ENCODE measurements around the gene ACVR1.

ACVR1 gene

GRCh38 chr2:157804355-157804754 lies 71.8 kb downstream of the ACVR1 start:
- no peaks in the 10 kb centered on the region for H3K79me1 ChIP-seq (ENCODE audit: low read depth, low read length)
- no peak overlapping the region for H2BK12ac ChIP-seq (ENCODE audit: low read length)
- no peak overlapping the region for H2BK5ac ChIP-seq (ENCODE audit: low read length)
- no peak overlapping the region for H3K23ac ChIP-seq (ENCODE audit: low read depth, low read length, poor library complexity)
- DNase-seq (ENCODE audit: low spot score) = no peak
- no peak overlapping the region for H2BK15ac ChIP-seq (ENCODE audit: low read length)
- no peaks in the 10 kb centered on the region for H3K27me3 ChIP-seq (ENCODE audit: control insufficient read depth in 3 of 3, insufficient read depth in 3 of 3, low read depth in 1 of 3, low read length in 3 of 3)
- H3K27ac ChIP-seq (replicated peaks; ENCODE audit: low read length) = no peak overlapping the region
- H3K36me3 ChIP-seq (replicated peaks in 1 of 2; ENCODE audit: control insufficient read depth in 2 of 2, insufficient read depth in 2 of 2, low read length in 2 of 2) = no peaks in the 10 kb centered on the region
- H2AFZ ChIP-seq (ENCODE audit: low read length) = no peak overlapping the region
- H3K4me3 ChIP-seq (ENCODE audit: low read length in 2 of 2) = no peak overlapping the region
- no peak overlapping the region for H3K14ac ChIP-seq (ENCODE audit: low read length)
- no peak overlapping the region for H3K4me2 ChIP-seq (ENCODE audit: insufficient read depth, low read length, poor library complexity, severe bottlenecking)
- H3K18ac ChIP-seq (ENCODE audit: low read length) = no peak overlapping the region
- H3K9ac ChIP-seq (ENCODE audit: low read depth, low read length, poor library complexity) = no peak overlapping the region
- no CpG with 5 or more reads among the region's 5 CpGs for WGBS, 2 donors (ENCODE audit: extremely low coverage in 2 of 2, insufficient read length in 2 of 2, insufficient replicate concordance in 1 of 2)
- no peak overlapping the region for H4K8ac ChIP-seq (ENCODE audit: low read depth, low read length)
- H3K4ac ChIP-seq (ENCODE audit: low read length) = no peak overlapping the region
- H3K9me3 ChIP-seq (replicated peaks in 1 of 2; ENCODE audit: control insufficient read depth in 2 of 2, insufficient read depth in 1 of 2, low read depth in 1 of 2, low read length in 2 of 2) = no peaks in the 10 kb centered on the region
- H2BK120ac ChIP-seq (ENCODE audit: low read depth, low read length) = no peak overlapping the region
- no peak overlapping the region for H4K91ac ChIP-seq (ENCODE audit: low read depth, low read length, poor library complexity)
- no peaks in the 10 kb centered on the region for H3K4me1 ChIP-seq (ENCODE audit: control insufficient read depth in 2 of 2, insufficient read depth in 1 of 2, low read depth in 1 of 2, low read length in 2 of 2)
- no peak overlapping the region for H2AK5ac ChIP-seq (ENCODE audit: low read depth, low read length)

GRCh38 chr2:157803952-157804351 lies 72.2 kb downstream of the ACVR1 start:
- no peak overlapping the region for H2AFZ ChIP-seq (ENCODE audit: low read length)
- H3K27ac ChIP-seq (replicated peaks; ENCODE audit: low read length) = no peak overlapping the region
- H3K9ac ChIP-seq (ENCODE audit: low read depth, low read length, poor library complexity) = no peak overlapping the region
- H3K4me2 ChIP-seq (ENCODE audit: insufficient read depth, low read length, poor library complexity, severe bottlenecking) = no peak overlapping the region
- no peak overlapping the region for H3K23ac ChIP-seq (ENCODE audit: low read depth, low read length, poor library complexity)
- H2BK15ac ChIP-seq (ENCODE audit: low read length) = no peak overlapping the region
- no peak for DNase-seq (ENCODE audit: low spot score)
- no peak overlapping the region for H3K14ac ChIP-seq (ENCODE audit: low read length)
- H3K4me1 ChIP-seq (ENCODE audit: control insufficient read depth in 2 of 2, insufficient read depth in 1 of 2, low read depth in 1 of 2, low read length in 2 of 2) = no peaks in the 10 kb centered on the region
- H3K4me3 ChIP-seq (ENCODE audit: low read length in 2 of 2) = no peak overlapping the region
- H2BK12ac ChIP-seq (ENCODE audit: low read length) = no peak overlapping the region
- no peak overlapping the region for H4K91ac ChIP-seq (ENCODE audit: low read depth, low read length, poor library complexity)
- H2BK120ac ChIP-seq (ENCODE audit: low read depth, low read length) = no peak overlapping the region
- H2AK5ac ChIP-seq (ENCODE audit: low read depth, low read length) = no peak overlapping the region
- H3K79me1 ChIP-seq (ENCODE audit: low read depth, low read length) = no peaks in the 10 kb centered on the region
- no peaks in the 10 kb centered on the region for H3K9me3 ChIP-seq (replicated peaks in 1 of 2; ENCODE audit: control insufficient read depth in 2 of 2, insufficient read depth in 1 of 2, low read depth in 1 of 2, low read length in 2 of 2)
- H3K4ac ChIP-seq (ENCODE audit: low read length) = no peak overlapping the region
- no CpG with 5 or more reads among the region's 3 CpGs for WGBS, 2 donors (ENCODE audit: extremely low coverage in 2 of 2, insufficient read length in 2 of 2, insufficient replicate concordance in 1 of 2)
- no peak overlapping the region for H3K18ac ChIP-seq (ENCODE audit: low read length)
- no peaks in the 10 kb centered on the region for H3K27me3 ChIP-seq (ENCODE audit: control insufficient read depth in 3 of 3, insufficient read depth in 3 of 3, low read depth in 1 of 3, low read length in 3 of 3)
- no peak overlapping the region for H4K8ac ChIP-seq (ENCODE audit: low read depth, low read length)
- no peaks in the 10 kb centered on the region for H3K36me3 ChIP-seq (replicated peaks in 1 of 2; ENCODE audit: control insufficient read depth in 2 of 2, insufficient read depth in 2 of 2, low read length in 2 of 2)
- no peak overlapping the region for H2BK5ac ChIP-seq (ENCODE audit: low read length)

DNA sequence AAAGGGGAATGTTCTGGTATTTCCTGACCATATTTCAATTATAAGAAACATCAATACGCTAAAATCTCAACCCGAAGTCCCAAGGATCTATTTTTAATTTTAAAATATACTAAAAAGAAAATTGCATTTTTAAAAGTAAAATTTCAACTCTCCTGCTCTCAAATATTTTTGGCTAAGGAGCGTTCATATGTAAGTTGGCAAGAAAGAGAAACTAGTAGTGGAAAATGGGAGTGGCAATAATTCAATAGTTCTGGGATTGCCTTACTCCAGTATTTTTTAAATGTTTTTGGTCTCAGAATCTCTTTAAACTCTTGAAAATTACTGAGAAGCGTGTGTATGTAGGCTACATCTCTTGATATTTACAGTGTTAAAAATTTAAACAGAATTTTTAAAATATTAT lies 72.7 kb downstream of the ACVR1 start:
- no peak overlapping the region for H3K4me2 ChIP-seq (ENCODE audit: insufficient read depth, low read length, poor library complexity, severe bottlenecking)
- H3K36me3 ChIP-seq (replicated peaks in 1 of 2; ENCODE audit: control insufficient read depth in 2 of 2, insufficient read depth in 2 of 2, low read length in 2 of 2) = no peaks in the 10 kb centered on the region
- no peaks in the 10 kb centered on the region for H3K9me3 ChIP-seq (replicated peaks in 1 of 2; ENCODE audit: control insufficient read depth in 2 of 2, insufficient read depth in 1 of 2, low read depth in 1 of 2, low read length in 2 of 2)
- H2AFZ ChIP-seq (ENCODE audit: low read length) = no peak overlapping the region
- H3K14ac ChIP-seq (ENCODE audit: low read length) = no peak overlapping the region
- H3K4me1 ChIP-seq (ENCODE audit: control insufficient read depth in 2 of 2, insufficient read depth in 1 of 2, low read depth in 1 of 2, low read length in 2 of 2) = no peaks in the 10 kb centered on the region
- H3K23ac ChIP-seq (ENCODE audit: low read depth, low read length, poor library complexity) = no peak overlapping the region
- H3K18ac ChIP-seq (ENCODE audit: low read length) = no peak overlapping the region
- no peaks in the 10 kb centered on the region for H3K79me1 ChIP-seq (ENCODE audit: low read depth, low read length)
- no peak overlapping the region for H3K4me3 ChIP-seq (ENCODE audit: low read length in 2 of 2)
- H2BK120ac ChIP-seq (ENCODE audit: low read depth, low read length) = no peak overlapping the region
- H3K27me3 ChIP-seq (ENCODE audit: control insufficient read depth in 3 of 3, insufficient read depth in 3 of 3, low read depth in 1 of 3, low read length in 3 of 3) = no peaks in the 10 kb centered on the region
- H2AK5ac ChIP-seq (ENCODE audit: low read depth, low read length) = no peak overlapping the region
- no peak for DNase-seq (ENCODE audit: low spot score)
- no peak overlapping the region for H3K9ac ChIP-seq (ENCODE audit: low read depth, low read length, poor library complexity)
- no peak overlapping the region for H2BK12ac ChIP-seq (ENCODE audit: low read length)
- H4K91ac ChIP-seq (ENCODE audit: low read depth, low read length, poor library complexity) = no peak overlapping the region
- no peak overlapping the region for H2BK15ac ChIP-seq (ENCODE audit: low read length)
- no peak overlapping the region for H3K4ac ChIP-seq (ENCODE audit: low read length)
- H3K27ac ChIP-seq (replicated peaks; ENCODE audit: low read length) = no peak overlapping the region
- no peak overlapping the region for H4K8ac ChIP-seq (ENCODE audit: low read depth, low read length)
- WGBS, 2 donors (ENCODE audit: extremely low coverage in 2 of 2, insufficient read length in 2 of 2, insufficient replicate concordance in 1 of 2) = no CpG with 5 or more reads among the region's 4 CpGs
- H2BK5ac ChIP-seq (ENCODE audit: low read length) = no peak overlapping the region

DNA sequence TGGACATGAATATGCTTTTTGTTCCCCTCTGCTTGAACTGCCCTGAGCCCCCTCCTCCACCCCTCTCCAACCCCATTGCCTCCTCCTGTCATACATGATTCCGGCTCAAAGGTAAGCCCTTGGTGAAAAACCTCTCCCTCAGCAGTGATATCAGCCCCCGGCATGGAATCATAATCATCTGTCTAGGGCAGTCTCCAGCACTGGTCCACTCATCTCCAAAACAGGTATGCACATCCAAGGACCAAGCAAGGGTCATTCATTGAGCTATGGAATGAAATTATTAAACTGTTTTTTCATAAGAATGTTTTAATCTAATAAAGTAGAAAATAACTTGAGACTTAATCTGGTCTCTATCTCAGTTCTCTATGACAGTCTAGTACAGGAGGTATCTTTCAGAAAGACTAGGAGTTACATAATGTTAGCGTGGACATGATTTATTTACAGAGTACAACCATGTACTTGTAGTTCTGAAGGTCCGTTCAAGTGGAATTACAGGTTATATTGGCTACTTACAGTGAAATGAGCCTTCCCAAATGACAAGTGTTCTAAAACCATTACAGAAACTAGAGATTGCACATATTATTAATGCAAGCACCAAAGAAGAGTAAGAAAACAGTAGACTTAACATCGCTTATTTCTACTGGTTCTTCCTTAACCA lies 75.2 kb downstream of the ACVR1 start:
- Histone ChIP-seq H2AFZ (ENCODE audit: low read length) (no peak overlapping the region), H3K27me3 (ENCODE audit: control insufficient read depth in 3 of 3, insufficient read depth in 3 of 3, low read depth in 1 of 3, low read length in 3 of 3) (no peaks in the 10 kb centered on the region), H3K14ac (ENCODE audit: low read length) (no peak overlapping the region), H2BK5ac (ENCODE audit: low read length) (no peak overlapping the region), H3K18ac (ENCODE audit: low read length) (no peak overlapping the region), H3K79me1 (ENCODE audit: low read depth, low read length) (no peaks in the 10 kb centered on the region), H3K27ac (replicated peaks; ENCODE audit: low read length) (no peak overlapping the region), H3K23ac (ENCODE audit: low read depth, low read length, poor library complexity) (no peak overlapping the region), H4K91ac (ENCODE audit: low read depth, low read length, poor library complexity) (no peak overlapping the region), H3K4me1 (ENCODE audit: control insufficient read depth in 2 of 2, insufficient read depth in 1 of 2, low read depth in 1 of 2, low read length in 2 of 2) (no peaks in the 10 kb centered on the region), H3K9ac (ENCODE audit: low read depth, low read length, poor library complexity) (no peak overlapping the region), H3K36me3 (replicated peaks in 1 of 2; ENCODE audit: control insufficient read depth in 2 of 2, insufficient read depth in 2 of 2, low read length in 2 of 2) (peaks cover 0 to 4% of the 10 kb centered on the region in 2 donors), H2BK12ac (ENCODE audit: low read length) (no peak overlapping the region), H2BK120ac (ENCODE audit: low read depth, low read length) (no peak overlapping the region), H3K4me3 (ENCODE audit: low read length in 2 of 2) (no peak overlapping the region), H3K9me3 (replicated peaks in 1 of 2; ENCODE audit: control insufficient read depth in 2 of 2, insufficient read depth in 1 of 2, low read depth in 1 of 2, low read length in 2 of 2) (no peaks in the 10 kb centered on the region), H4K8ac (ENCODE audit: low read depth, low read length) (no peak overlapping the region), H3K4me2 (ENCODE audit: insufficient read depth, low read length, poor library complexity, severe bottlenecking) (no peak overlapping the region), H2BK15ac (ENCODE audit: low read length) (no peak overlapping the region), H2AK5ac (ENCODE audit: low read depth, low read length) (no peak overlapping the region), H3K4ac (ENCODE audit: low read length) (no peak overlapping the region)
- no CpG with 5 or more reads among the region's 5 CpGs for WGBS, 2 donors (ENCODE audit: extremely low coverage in 2 of 2, insufficient read length in 2 of 2, insufficient replicate concordance in 1 of 2)
- DNase-seq (ENCODE audit: low spot score) = no peak
